Neuronal stem cell (in vitro differentiated cells): ENCODE data around the gene C16orf95.

Source experiments
- DNase-seq: peaks from one replicate; pipeline ENCODE4 v3.0.0-alpha.2; 2013; ENCODE audit warnings: low spot score
- H2AFZ ChIP-seq: one replicate; pipeline ENCODE4 v1.6.1; 2013; ENCODE audit warnings: mild to moderate bottlenecking, low read length, inconsistent platforms
- H2AK5ac ChIP-seq: 2 replicates; pipeline ENCODE4 v1.6.1; 2013; ENCODE audit warnings: low read depth, mild to moderate bottlenecking, inconsistent platforms, low read length, moderate library complexity, mixed read lengths
- H2BK120ac ChIP-seq: 2 replicates; pipeline ENCODE4 v1.6.1; 2013; ENCODE audit warnings: low read depth, mild to moderate bottlenecking, inconsistent platforms, low read length, moderate library complexity, mixed read lengths
- H2BK12ac ChIP-seq: one replicate; pipeline ENCODE4 v1.6.1; 2013; ENCODE audit warnings: low read length, inconsistent platforms
- H2BK15ac ChIP-seq: 2 replicates; pipeline ENCODE4 v1.6.1; 2013; ENCODE audit warnings: mild to moderate bottlenecking, low read length, inconsistent platforms, mixed read lengths
- H2BK5ac ChIP-seq: one replicate; pipeline ENCODE4 v1.6.1; 2013; ENCODE audit warnings: inconsistent platforms, mild to moderate bottlenecking, low read length, moderate library complexity
- H3K14ac ChIP-seq: one replicate; pipeline ENCODE4 v1.6.1; 2013; ENCODE audit warnings: low read length, inconsistent platforms
- H3K18ac ChIP-seq: 2 replicates; pipeline ENCODE4 v1.6.1; 2013; ENCODE audit warnings: low read length, inconsistent platforms
- H3K23ac ChIP-seq: 2 replicates; pipeline ENCODE4 v1.6.1; 2013; ENCODE audit warnings: low read depth, mild to moderate bottlenecking, mixed read lengths, low read length, inconsistent platforms; ENCODE audit not compliant: poor library complexity
- H3K27ac ChIP-seq: replicated peaks from 3 replicates; pipeline ENCODE4 v1.5.1; 2013; ENCODE audit warnings: low read length, inconsistent platforms
- H3K27me3 ChIP-seq, 3 experiments: 2 replicates each; pipeline ENCODE4 v1.6.1; 2013; ENCODE audit warnings: low read length in 3 of 3, mild to moderate bottlenecking in 2 of 3, inconsistent platforms in 1 of 3, low read depth in 1 of 3, mixed read lengths in 1 of 3, moderate library complexity in 1 of 3; ENCODE audit not compliant: control insufficient read depth in 3 of 3, insufficient read depth in 3 of 3
- H3K36me3 ChIP-seq, 2 donors: replicated peaks in 1 of 2; 2 replicates each; pipeline ENCODE4 v1.6.1; 2013; ENCODE audit warnings: low read length in 2 of 2; ENCODE audit not compliant: control insufficient read depth in 2 of 2, insufficient read depth in 2 of 2
- H3K4ac ChIP-seq: 2 replicates; pipeline ENCODE4 v1.6.1; 2013; ENCODE audit warnings: inconsistent platforms, mild to moderate bottlenecking, low read length, moderate library complexity
- H3K4me1 ChIP-seq, 2 donors: 1 replicate in 1 of 2; 2 replicates in 1 of 2; pipeline ENCODE4 v1.6.1; 2013; ENCODE audit warnings: low read length in 2 of 2, low read depth in 1 of 2; ENCODE audit not compliant: control insufficient read depth in 2 of 2, insufficient read depth in 1 of 2
- H3K4me2 ChIP-seq: one replicate; pipeline ENCODE4 v1.6.1; 2013; ENCODE audit warnings: mild to moderate bottlenecking, low read length, inconsistent platforms; ENCODE audit not compliant: insufficient read depth, poor library complexity, severe bottlenecking
- H3K4me3 ChIP-seq, 2 donors: 2 replicates each; pipeline ENCODE4 v1.5.1; 2013; ENCODE audit warnings: low read length in 2 of 2, mild to moderate bottlenecking in 2 of 2, inconsistent platforms in 1 of 2, moderate library complexity in 1 of 2
- H3K79me1 ChIP-seq: one replicate; pipeline ENCODE4 v1.6.1; 2013; ENCODE audit warnings: low read depth, mild to moderate bottlenecking, inconsistent platforms, low read length, moderate library complexity
- H3K9ac ChIP-seq: one replicate; pipeline ENCODE4 v1.6.1; 2013; ENCODE audit warnings: mild to moderate bottlenecking, low read depth, low read length, inconsistent platforms; ENCODE audit not compliant: poor library complexity
- H3K9me3 ChIP-seq, 2 donors: replicated peaks in 1 of 2; 2 replicates each; pipeline versions ENCODE3 to v1.6.1; 2013; ENCODE audit warnings: low read length in 2 of 2, mild to moderate bottlenecking in 2 of 2, inconsistent platforms in 1 of 2, low read depth in 1 of 2, mixed read lengths in 1 of 2, moderate library complexity in 1 of 2; ENCODE audit not compliant: control insufficient read depth in 2 of 2, insufficient read depth in 1 of 2
- H4K8ac ChIP-seq: one replicate; pipeline ENCODE4 v1.6.1; 2013; ENCODE audit warnings: low read depth, mild to moderate bottlenecking, inconsistent platforms, low read length, moderate library complexity
- H4K91ac ChIP-seq: one replicate; pipeline ENCODE4 v1.6.1; 2013; ENCODE audit warnings: low read length, low read depth, mild to moderate bottlenecking, inconsistent platforms; ENCODE audit not compliant: poor library complexity
- WGBS, 2 donors: extraction: QIAGEN DNeasy Blood & Tissue Kit; methylation state at CpG; one replicate each; pipeline ENCODE4 v1.1.7; 2013; ENCODE audit warnings: missing lambda C conversion rate in 2 of 2, mixed read lengths in 1 of 2; ENCODE audit not compliant: insufficient read length in 2 of 2, insufficient replicate concordance in 1 of 2; ENCODE audit errors: extremely low coverage in 2 of 2; 5-methylcytosine and 5-hydroxymethylcytosine counted together

The C16orf95 gene

DNA sequence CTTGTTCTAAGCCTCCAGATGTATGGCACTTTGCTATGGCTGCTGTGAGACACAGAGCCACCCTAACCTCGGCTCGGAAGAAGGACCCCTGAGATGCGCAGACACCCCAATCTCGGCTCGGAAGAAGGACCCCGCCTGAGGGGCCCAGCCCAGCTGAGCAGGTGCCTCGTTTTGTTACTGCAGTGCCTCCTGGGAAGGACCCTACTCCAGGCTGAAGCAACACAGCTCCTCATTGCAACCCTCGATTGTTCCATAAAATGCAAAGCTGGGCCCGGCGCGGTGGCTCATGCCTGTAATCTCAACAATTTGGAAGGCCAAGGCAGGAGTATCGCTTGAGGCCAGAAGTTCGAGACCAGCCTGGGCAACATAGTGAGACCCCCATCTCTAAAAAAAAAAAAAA lies 61.3 kb downstream of the C16orf95 start:
- no peaks in the 10 kb centered on the region for H3K36me3 ChIP-seq
- no peak for DNase-seq

DNA sequence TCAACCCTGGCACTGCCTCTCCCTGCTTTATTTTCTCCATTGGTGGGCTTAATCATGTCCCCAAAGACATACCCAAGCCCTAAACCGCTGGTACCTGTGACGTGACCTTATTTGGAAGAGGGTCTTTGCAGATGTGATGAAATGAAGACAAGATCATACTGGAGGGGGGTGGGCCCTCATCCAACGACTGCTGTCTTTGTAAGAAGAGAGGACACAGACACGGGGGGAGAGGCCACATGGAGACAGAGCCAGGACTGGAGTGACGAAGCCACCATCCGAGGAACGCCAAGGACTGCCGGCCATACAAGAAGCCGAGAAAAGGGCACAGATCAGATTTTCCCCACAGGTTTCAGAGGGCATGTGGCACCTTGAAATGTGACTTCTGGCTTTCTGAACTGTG lies 62.5 kb downstream of the C16orf95 start:
- Histone ChIP-seq H2AK5ac (no peak overlapping the region), H3K4me1 (no peaks in the 10 kb centered on the region), H2BK15ac (no peak overlapping the region), H4K91ac (no peak overlapping the region), H3K23ac (no peak overlapping the region), H3K9me3 (peaks cover 0 to 2% of the 10 kb centered on the region in 2 donors), H3K36me3 (no peaks in the 10 kb centered on the region), H3K9ac (no peak overlapping the region), H2BK5ac (no peak overlapping the region), H2BK12ac (no peak overlapping the region), H2AFZ (no peak overlapping the region), H3K14ac (no peak overlapping the region), H4K8ac (no peak overlapping the region), H3K27ac (no peak overlapping the region), H3K27me3 (no peaks in the 10 kb centered on the region), H3K18ac (no peak overlapping the region), H3K4me2 (no peak overlapping the region), H3K4me3 (no peak overlapping the region), H2BK120ac (no peak overlapping the region), H3K4ac (no peak overlapping the region), H3K79me1 (no peaks in the 10 kb centered on the region)
- no CpG with 5 or more reads among the region's 9 CpGs for WGBS, 2 donors
- DNase-seq, result no peak

More for the DNA sequence above, 61.3 kb downstream of the C16orf95 start:
- no peaks in the 10 kb centered on the region for H3K79me1 ChIP-seq
- no peak overlapping the region for H2AFZ ChIP-seq
- H4K91ac ChIP-seq, result no peak overlapping the region
- H3K9ac ChIP-seq, result no peak overlapping the region
- H3K9me3 ChIP-seq, result peaks cover 0 to 2% of the 10 kb centered on the region in 2 donors
- H3K4me3 ChIP-seq, result no peak overlapping the region
- H2AK5ac ChIP-seq, result peak overlapping the region; percentile 0
- no CpG with 5 or more reads among the region's 13 CpGs for WGBS, 2 donors
- no peak overlapping the region for H2BK15ac ChIP-seq
- H2BK5ac ChIP-seq, result no peak overlapping the region
- H3K4me1 ChIP-seq, result no peaks in the 10 kb centered on the region
- H2BK12ac ChIP-seq, result no peak overlapping the region
- H4K8ac ChIP-seq, result no peak overlapping the region
- no peak overlapping the region for H3K23ac ChIP-seq
- H3K4ac ChIP-seq, result no peak overlapping the region
- no peak overlapping the region for H3K18ac ChIP-seq
- no peak overlapping the region for H3K27ac ChIP-seq
- no peak overlapping the region for H3K4me2 ChIP-seq
- H3K14ac ChIP-seq, result no peak overlapping the region
- no peak overlapping the region for H2BK120ac ChIP-seq
- H3K27me3 ChIP-seq, result no peaks in the 10 kb centered on the region

DNA sequence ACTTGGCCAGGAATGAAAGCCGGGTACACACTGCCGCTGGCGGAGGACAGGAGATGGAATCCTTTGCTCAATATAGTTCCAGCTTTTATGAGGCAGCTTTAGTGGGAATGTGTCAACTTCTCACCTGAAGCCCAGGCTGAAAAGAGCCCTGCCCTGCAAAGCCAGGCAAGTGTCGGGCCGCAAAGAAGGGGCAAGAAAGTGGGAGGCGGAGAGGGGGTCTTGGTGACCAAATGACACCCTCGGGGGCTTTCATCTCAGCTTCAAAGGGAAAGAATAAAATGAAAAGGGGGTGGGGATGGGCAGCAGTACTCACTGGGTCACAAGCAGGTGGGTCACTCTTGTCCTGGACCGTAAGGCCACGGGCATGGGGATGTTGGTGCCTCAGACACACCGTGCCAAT lies 62.9 kb downstream of the C16orf95 start:
- Histone ChIP-seq H2AFZ (no peak overlapping the region), H3K9me3 (peaks cover 0 to 2% of the 10 kb centered on the region in 2 donors), H2BK120ac (no peak overlapping the region), H3K4me1 (no peaks in the 10 kb centered on the region), H3K79me1 (no peaks in the 10 kb centered on the region), H3K23ac (no peak overlapping the region), H3K14ac (no peak overlapping the region), H3K4me2 (no peak overlapping the region), H2BK15ac (no peak overlapping the region), H2BK12ac (no peak overlapping the region), H3K27ac (no peak overlapping the region), H3K27me3 (no peaks in the 10 kb centered on the region), H4K91ac (no peak overlapping the region), H3K4me3 (no peak overlapping the region), H3K36me3 (no peaks in the 10 kb centered on the region), H3K4ac (no peak overlapping the region), H4K8ac (no peak overlapping the region), H3K18ac (no peak overlapping the region), H3K9ac (no peak overlapping the region), H2AK5ac (no peak overlapping the region), H2BK5ac (no peak overlapping the region)
- WGBS, 2 donors, result no CpG with 5 or more reads among the region's 10 CpGs
- DNase-seq, result no peak

DNA sequence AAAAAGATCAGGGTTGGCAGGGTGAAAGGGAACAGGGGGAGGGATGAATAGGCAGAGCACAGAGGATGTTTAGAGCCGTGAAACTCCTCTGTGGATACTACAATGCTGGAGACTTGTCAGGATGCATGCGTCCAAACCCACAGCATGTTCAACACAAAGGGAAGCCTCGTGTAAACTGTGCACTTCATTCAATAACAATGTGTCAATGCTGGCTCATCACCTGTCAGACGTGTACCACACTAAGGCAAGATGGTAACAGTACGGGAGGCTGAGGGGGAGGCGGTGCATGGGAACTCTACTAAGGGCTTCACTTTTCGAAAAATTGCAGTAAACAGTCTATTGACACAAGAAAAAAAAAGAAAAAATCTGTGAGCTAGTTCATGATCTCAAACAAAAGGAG lies 63.7 kb downstream of the C16orf95 start:
- WGBS, 2 donors, result no CpG with 5 or more reads among the region's 7 CpGs

More for the DNA sequence above, 63.7 kb downstream of the C16orf95 start:
- Histone ChIP-seq H3K23ac (no peak overlapping the region), H3K79me1 (no peaks in the 10 kb centered on the region), H2BK12ac (no peak overlapping the region), H3K27ac (no peak overlapping the region), H4K8ac (no peak overlapping the region), H2BK15ac (no peak overlapping the region), H3K36me3 (no peaks in the 10 kb centered on the region), H3K9me3 (peaks cover 0 to 4% of the 10 kb centered on the region in 2 donors), H3K9ac (no peak overlapping the region), H3K4me2 (no peak overlapping the region), H3K4me3 (no peak overlapping the region), H2AK5ac (no peak overlapping the region), H3K18ac (no peak overlapping the region), H2AFZ (no peak overlapping the region), H3K4ac (no peak overlapping the region), H3K4me1 (no peaks in the 10 kb centered on the region), H2BK5ac (no peak overlapping the region), H2BK120ac (no peak overlapping the region), H4K91ac (no peak overlapping the region), H3K27me3 (no peaks in the 10 kb centered on the region), H3K14ac (no peak overlapping the region)
- DNase-seq, result no peak
